Kidney capillary endothelial cell (primary cell): ENCODE results near the gene PTGER1.
A peak's percentile ranks its signal among the peaks of the same experiment; 100 is the strongest.

Source experiments
- DNase-seq: peaks from one replicate; pipeline ENCODE4 v3.0.0-alpha.2; 2018; ENCODE audit warnings: low spot score

Gene PTGER1

GRCh38 chr19:14441041-14441938, 33.9 kb downstream of the PTGER1 start:
- no peak for DNase-seq

GRCh38 chr19:14440049-14440448, 35.1 kb downstream of the PTGER1 start:
- no peak for DNase-seq

DNA sequence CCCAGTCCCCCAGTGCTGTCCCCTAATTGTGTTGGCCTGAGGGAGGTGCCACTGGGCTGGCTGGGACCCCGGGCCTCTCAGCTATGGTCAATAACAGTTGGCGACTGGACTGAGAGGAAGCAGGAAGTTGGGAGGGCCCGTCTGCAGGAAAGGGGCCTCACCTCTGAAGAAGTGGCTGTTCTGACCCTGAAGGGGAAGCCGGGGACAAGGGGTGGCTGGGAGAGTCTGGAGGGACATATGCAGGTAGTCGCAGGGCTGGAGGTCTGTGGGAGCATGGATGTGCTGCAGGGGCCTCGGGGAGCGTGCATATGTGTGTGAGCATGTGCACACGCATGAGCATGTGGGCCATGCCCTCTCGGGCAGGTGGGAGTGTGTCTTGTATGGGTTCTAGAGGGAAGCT, 36.1 kb downstream of the PTGER1 start:
- DNase-seq: no peak

- DNase-seq: no peak
Observed at GRCh38 chr19:14437578-14438140, 37.5 kb downstream of the PTGER1 start.

DNA sequence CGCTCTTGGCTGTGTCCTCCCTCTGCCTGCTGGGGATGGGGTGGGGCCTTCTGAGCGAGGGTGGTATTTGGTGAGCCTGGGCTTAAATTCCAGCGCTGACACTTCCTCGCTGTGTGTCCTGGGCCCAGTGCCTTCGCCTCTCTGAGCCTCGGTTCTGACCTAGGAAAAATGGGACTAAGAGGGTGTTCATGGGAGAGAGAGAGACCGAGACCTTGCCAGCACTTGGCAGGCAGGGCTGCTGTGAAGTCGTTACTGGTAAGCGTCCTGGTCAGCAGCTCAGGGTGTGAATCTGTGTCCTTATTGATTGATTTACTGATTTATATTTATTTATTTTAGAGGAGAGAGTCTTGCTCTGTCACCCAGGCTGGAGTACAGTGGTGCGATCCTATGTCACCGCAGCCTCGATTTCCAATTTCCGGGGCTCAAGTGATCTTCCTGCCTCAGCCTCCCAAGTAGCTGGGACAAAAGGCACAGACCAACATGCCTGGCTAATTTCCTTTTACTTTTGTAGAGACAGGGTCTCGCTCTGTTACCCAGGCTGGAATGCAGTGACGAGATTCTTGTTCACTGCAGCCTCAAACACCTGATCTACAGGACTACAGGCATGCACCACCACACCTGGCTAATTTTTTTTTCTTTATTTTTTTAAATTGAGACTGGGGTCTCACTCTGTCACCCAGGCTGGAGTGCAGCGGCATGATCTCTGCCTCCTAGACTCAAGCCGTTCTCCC, 39.7 kb downstream of the PTGER1 start:
- no peak for DNase-seq

DNA sequence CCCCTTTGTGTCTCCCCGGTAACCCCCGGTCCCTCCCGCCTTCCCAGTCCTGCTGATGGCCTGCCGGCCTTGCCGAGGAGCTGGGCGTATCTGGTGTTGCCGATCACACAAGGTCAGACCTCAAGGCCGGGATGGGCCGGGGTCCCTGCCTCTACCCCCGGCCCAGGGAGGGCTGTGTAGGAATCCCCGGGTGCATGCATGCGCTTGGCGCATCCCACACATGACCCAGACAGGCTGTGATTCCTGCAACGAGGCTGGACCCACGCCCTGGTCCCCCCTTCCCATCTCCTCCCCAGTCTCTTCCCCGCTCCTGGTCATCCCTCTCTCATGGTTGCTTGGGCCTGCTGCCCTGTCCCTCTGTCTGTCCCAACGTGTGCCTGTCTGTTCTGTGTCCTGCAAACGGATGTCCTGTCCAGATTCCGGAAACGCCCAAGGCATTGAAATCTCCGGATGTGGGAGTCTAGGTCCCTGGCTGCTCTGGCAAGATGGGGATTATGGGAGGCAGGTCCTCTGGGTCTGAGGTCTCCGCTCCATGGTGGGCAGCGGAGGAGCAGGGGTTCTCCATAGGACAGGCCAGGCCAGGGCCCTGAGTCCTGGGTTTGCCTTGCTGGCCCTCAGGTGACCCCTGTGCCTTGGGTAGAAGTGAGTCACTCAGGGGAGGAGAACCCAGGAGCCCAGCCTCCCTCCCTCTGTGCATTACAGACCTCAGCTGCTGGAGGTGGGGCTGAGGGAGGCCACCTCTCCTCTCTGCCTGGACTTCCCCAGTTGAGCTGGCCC, 40.4 kb downstream of the PTGER1 start:
- peak; percentile 91 for DNase-seq

- DNase-seq: no peak
Observed at GRCh38 chr19:14433554-14434501, 41.3 kb downstream of the PTGER1 start.

DNA sequence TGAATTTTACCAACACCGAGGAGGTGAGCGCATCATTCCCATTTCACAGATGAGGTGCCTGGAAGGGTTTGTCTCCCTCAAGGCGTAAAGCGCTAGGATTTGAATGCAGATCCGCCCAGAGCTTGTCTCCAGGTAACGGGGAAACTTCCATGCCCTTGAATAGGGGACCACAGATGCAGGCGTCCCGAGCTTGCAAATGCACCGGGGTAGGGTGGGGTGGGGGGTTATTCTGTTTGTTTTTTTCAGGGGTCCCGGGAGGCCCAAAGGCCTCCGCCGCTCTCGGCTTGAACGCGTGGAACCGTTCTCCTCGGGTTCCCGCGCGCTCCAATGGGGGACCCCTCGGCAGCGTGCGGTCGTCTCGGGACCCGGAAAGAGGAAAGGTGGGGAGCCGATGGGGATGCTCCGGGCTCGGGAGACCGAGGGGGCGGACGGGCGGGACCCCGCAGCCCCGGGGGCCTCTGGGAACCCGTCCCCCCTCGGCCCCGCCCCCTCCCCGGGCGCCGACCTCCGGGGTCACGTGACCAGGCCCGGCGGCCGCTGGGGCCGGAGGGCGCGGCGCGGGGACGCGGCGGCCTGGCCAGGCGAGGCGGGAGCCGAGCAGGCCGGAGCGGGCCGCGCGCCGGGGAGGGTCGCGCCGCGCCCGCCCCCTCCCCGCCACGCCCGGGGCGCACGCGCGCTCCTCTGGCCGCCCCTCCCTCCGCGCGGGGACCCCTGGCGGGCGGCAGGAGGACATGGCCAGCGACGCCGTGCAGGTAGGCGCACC, 42.2 kb downstream of the PTGER1 start, which contains the start of gene PKN1:
Gene PKN1, plus strand, starts transcription at position 516 of the 763 bp plus-strand sequence. Its CDS starts 216 bp downstream, at position 732.
- no peak for DNase-seq

GRCh38 chr19:14430712-14431111, 44.4 kb downstream of the PTGER1 start:
- no peak for DNase-seq

DNA sequence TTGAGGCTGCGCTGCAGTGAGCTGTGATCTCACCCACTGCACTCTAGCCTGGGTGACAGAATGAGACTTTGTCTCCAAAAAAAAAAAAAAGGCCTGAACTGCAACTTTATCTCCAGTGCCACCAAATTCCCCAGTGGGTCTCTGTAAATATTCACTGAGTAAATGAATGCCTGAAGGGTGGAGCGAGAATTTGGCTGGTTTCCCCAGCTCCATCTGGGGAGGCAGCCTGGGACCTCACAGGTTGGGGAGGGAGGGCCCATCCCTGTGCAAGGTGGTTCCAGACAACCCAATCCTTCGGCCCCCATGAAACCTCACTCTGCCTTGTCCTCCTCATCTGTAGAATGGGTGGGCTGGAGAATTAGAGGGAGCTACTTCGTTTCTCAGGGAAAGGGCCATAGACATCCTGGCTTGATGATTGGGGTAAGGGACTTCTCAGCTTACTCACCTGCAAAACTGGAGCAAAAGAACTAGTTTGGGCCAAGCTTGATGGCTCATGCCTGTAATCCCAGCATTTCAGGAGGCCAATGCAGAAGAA, 46.2 kb downstream of the PTGER1 start:
- no peak for DNase-seq

DNA sequence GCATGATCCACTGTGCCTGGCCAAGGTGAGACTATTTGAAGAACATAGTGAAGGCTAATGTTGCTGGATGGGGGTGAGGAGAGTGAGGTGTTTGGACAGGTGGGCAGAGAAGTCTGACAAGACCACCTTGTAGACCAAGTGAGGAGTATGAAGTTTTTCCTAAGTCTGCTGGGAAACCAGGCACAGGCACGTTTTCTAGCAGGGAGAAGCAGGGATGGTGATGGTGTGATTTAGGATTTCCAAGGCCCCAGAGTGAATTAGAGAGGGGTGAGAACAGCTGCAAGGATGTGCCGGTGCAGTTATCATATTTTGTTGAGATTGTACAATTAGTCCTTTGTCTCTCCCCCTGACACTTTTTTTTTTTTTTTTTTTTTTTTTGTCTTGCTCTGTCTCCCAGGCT, 47.7 kb downstream of the PTGER1 start:
- no peak for DNase-seq

DNA sequence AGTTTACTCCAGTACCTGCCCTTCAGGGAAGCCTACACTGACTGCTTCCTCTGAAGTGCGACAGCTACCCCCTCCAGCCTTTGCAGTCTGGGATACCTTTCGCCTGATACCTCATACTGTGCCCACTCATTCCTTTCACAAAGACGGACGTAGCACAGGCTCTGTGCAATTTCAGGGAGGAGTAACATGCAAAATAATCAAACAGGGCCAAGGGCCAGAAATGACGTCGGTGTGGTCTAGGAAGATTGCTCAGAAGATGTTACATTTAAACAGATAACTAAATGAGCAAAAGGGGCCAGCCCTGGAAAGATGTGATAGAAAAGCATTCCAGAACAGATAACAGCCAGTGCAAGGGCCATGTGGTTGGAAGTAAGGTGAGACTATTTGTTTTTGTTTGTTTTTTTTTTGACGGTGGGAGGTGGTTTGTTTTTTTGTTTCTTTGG, 49.4 kb downstream of the PTGER1 start:
- no peak for DNase-seq
